ENCODE results near the gene PHACTR4. TPM values are rescaled to one million over a fixed set of nuclear protein-coding genes. Genes with fewer than 3 reads are reported as not detected.
A peak's percentile ranks its signal among the peaks of the same experiment; 100 is the strongest.

Gene PHACTR4
- total and polyA plus RNA-seq, 2 of the 13 experiments (the other 11 are each of a cell fraction or from before 2014, with no cell fraction given) = 13.9 to 17.1 TPM

DNA sequence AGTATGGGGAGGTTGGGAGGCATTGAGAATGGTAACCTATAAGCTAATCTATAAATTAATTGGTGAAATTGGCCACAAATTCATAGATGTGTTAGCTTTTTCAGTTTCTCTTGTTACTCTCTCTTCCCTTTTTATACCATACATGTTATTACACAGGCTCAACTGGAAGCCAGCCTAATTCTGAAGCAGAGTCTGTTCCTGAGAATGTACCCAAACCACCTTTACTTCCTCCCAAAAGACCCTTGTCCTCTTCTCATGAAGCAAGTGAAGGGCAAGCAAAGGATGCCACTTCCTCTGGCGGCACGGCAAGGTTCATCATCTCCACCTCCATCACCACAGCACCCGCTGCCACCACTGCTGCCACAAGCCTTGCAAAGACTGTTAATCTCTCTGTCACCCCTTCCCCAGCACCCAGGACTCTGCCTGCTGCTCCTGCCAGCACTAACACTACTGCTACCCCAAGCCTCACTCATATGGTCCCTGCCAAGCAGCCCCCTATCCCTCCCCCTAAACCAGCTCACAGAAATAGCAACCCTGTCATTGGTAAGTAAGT lies 96.8 kb downstream of the PHACTR4 start:
- H3K27ac ChIP-seq (ENCODE audit: extremely low read length, insufficient read depth, low read length) = no peak overlapping the region
- H3K36me3 ChIP-seq (replicated peaks in 1 of 2; ENCODE audit: control insufficient read depth in 1 of 2, insufficient read depth in 2 of 2, low read length in 2 of 2) = peaks cover 16 to 49% of the 10 kb centered on the region in 2 experiments
- TSS peak; percentile 21 for BruUV-seq (replicated peaks)
- no peak overlapping the region for H3K4me2 ChIP-seq (ENCODE audit: low read depth, low read length)
- no peak for ATAC-seq
- TF ChIP-seq, protein P1, sequence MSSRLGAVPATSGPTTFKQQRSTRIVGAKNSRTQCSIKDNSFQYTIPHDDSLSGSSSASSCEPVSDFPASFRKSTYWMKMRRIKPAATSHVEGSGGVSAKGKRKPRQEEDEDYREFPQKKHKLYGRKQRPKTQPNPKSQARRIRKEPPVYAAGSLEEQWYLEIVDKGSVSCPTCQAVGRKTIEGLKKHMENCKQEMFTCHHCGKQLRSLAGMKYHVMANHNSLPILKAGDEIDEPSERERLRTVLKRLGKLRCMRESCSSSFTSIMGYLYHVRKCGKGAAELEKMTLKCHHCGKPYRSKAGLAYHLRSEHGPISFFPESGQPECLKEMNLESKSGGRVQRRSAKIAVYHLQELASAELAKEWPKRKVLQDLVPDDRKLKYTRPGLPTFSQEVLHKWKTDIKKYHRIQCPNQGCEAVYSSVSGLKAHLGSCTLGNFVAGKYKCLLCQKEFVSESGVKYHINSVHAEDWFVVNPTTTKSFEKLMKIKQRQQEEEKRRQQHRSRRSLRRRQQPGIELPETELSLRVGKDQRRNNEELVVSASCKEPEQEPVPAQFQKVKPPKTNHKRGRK (CRISPR knock-in tag; IDR thresholded peaks at IDR 0.05) = no peak
- no peak for TF ChIP-seq POGZ (CRISPR knock-in tag; IDR thresholded peaks at IDR 0.05)
- TF ChIP-seq, protein P2, sequence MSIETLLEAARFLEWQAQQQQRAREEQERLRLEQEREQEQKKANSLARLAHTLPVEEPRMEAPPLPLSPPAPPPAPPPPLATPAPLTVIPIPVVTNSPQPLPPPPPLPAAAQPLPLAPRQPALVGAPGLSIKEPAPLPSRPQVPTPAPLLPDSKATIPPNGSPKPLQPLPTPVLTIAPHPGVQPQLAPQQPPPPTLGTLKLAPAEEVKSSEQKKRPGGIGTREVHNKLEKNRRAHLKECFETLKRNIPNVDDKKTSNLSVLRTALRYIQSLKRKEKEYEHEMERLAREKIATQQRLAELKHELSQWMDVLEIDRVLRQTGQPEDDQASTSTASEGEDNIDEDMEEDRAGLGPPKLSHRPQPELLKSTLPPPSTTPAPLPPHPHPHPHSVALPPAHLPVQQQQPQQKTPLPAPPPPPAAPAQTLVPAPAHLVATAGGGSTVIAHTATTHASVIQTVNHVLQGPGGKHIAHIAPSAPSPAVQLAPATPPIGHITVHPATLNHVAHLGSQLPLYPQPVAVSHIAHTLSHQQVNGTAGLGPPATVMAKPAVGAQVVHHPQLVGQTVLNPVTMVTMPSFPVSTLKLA (IDR thresholded peaks at IDR 0.05) = no peak
- TF ChIP-seq, protein P3, sequence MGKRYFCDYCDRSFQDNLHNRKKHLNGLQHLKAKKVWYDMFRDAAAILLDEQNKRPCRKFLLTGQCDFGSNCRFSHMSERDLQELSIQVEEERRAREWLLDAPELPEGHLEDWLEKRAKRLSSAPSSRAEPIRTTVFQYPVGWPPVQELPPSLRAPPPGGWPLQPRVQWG (CRISPR knock-in tag; IDR thresholded peaks at IDR 0.05; ENCODE audit: borderline replicate concordance, low read depth) = no peak
- no peak for FAIRE-seq
- H3K4me1 ChIP-seq (ENCODE audit: insufficient read depth, low read length) = peaks cover 9% of the 10 kb centered on the region
- no peak overlapping the region for H2AFZ ChIP-seq (ENCODE audit: low read length)
- 93% methylated on average over 3 of the region's 3 CpGs for WGBS (ENCODE audit: low lambda C conversion rate)
- in situ Hi-C loops (cut with HindIII; ENCODE audit: extremely low pct_ligation_motif_present, low pct_unique_long_range_greater_than_20kb) (no loop called here), intact Hi-C loops (cut with micrococcal nuclease; ENCODE audit: unreplicated experiment) (no loop called here)
- no peaks in the 10 kb centered on the region for H3K9me3 ChIP-seq (ENCODE audit: low read length)
- no peaks in the 10 kb centered on the region for H3K27me3 ChIP-seq (ENCODE audit: control insufficient read depth in 1 of 2, insufficient read depth in 2 of 2, low read length in 2 of 2)
- no peaks in the 10 kb centered on the region for H4K20me1 ChIP-seq (ENCODE audit: insufficient read depth, low read length)
- POLR2A ChIA-PET = no interaction called here
- H3K79me2 ChIP-seq (ENCODE audit: insufficient read depth, low read length) = no peaks in the 10 kb centered on the region
- no peak overlapping the region for H3K4me3 ChIP-seq (replicated peaks in 1 of 3; ENCODE audit: insufficient read depth in 1 of 3, low read depth in 2 of 3, low read length in 3 of 3)
- CTCF ChIA-PET (ENCODE audit: low intra/inter-chr PET ratio, low total read pairs) = no interaction called here
- no peak for DNase-seq (ENCODE audit: low spot score)
- no peak overlapping the region for H3K9ac ChIP-seq (ENCODE audit: insufficient read depth, low read depth, low read length)
